Measurements from ENCODE around the gene LARGE1.

DNA sequence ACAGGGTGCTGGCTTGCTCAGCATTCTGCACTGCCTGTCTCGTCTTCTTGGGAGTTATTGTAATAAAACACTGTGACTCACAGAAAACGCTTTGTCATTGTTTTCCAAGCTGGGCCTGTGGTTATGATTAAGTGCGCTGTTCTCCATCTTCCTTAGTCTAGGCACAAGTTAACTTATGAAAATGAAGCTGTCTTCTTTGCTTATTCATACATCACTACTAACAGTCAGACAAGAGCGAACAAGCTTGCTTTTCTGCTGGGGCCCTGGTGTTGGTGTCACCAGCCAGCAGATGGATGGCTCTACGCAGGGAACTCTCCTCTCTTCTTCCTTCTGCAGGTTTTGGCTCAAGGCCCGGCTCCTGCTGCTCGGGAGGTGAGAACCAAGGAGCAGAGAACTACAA lies 482.0 kb downstream of the LARGE1 start:
- TF ChIP-seq, protein P1, sequence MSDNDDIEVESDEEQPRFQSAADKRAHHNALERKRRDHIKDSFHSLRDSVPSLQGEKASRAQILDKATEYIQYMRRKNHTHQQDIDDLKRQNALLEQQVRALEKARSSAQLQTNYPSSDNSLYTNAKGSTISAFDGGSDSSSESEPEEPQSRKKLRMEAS (IDR thresholded peaks at IDR 0.05) = no peak
- TF ChIP-seq, protein P2, sequence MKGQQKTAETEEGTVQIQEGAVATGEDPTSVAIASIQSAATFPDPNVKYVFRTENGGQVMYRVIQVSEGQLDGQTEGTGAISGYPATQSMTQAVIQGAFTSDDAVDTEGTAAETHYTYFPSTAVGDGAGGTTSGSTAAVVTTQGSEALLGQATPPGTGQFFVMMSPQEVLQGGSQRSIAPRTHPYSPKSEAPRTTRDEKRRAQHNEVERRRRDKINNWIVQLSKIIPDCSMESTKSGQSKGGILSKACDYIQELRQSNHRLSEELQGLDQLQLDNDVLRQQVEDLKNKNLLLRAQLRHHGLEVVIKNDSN (IDR thresholded peaks at IDR 0.05) = no peak
- no peak for TF ChIP-seq NFIC (IDR thresholded peaks at IDR 0.05)
